Trophoblast cell (in vitro differentiated cells and primary cell): ENCODE results near the gene SHROOM1.

Experiments used
- DNase-seq, 2 donors: peaks; one replicate each; pipeline ENCODE4 v3.0.0-alpha.2; 2016
- H2AFZ ChIP-seq: 2 replicates; pipeline ENCODE4 v1.6.1; 2013; ENCODE audit warnings: low read length, moderate library complexity, mild to moderate bottlenecking; ENCODE audit not compliant: insufficient read depth, poor library complexity
- H2AK5ac ChIP-seq: 2 replicates; pipeline ENCODE4 v1.6.1; 2013; ENCODE audit warnings: mild to moderate bottlenecking, low read length
- H2BK120ac ChIP-seq: 2 replicates; pipeline ENCODE4 v1.6.1; 2013; ENCODE audit warnings: low read length, mild to moderate bottlenecking, moderate library complexity; ENCODE audit not compliant: insufficient read depth, poor library complexity
- H2BK12ac ChIP-seq: 2 replicates; pipeline ENCODE4 v1.6.1; 2013; ENCODE audit warnings: mild to moderate bottlenecking, low read length, moderate library complexity
- H2BK5ac ChIP-seq: 2 replicates; pipeline ENCODE4 v1.6.1; 2013; ENCODE audit warnings: low read length, low read depth, moderate library complexity, mild to moderate bottlenecking; ENCODE audit not compliant: poor library complexity
- H3K14ac ChIP-seq: 2 replicates; pipeline ENCODE4 v1.6.1; 2013; ENCODE audit warnings: mild to moderate bottlenecking, low read length
- H3K18ac ChIP-seq: 2 replicates; pipeline ENCODE4 v1.6.1; 2013; ENCODE audit warnings: mild to moderate bottlenecking, low read length
- H3K23ac ChIP-seq: 2 replicates; pipeline ENCODE4 v1.6.1; 2013; ENCODE audit warnings: low read length
- H3K27ac ChIP-seq: 2 replicates; pipeline ENCODE4 v1.5.1; 2013; ENCODE audit warnings: low read depth, mild to moderate bottlenecking, inconsistent platforms, low read length, moderate library complexity
- H3K27me3 ChIP-seq: 2 replicates; pipeline ENCODE4 v1.6.1; 2013; ENCODE audit warnings: inconsistent platforms, mild to moderate bottlenecking, low read length, moderate library complexity; ENCODE audit not compliant: insufficient read depth
- H3K36me3 ChIP-seq, 2 experiments: 1 replicate in 1 of 2; 2 replicates in 1 of 2; pipeline ENCODE4 v1.6.1; 2013; ENCODE audit warnings: low read length in 2 of 2, mild to moderate bottlenecking in 2 of 2, moderate library complexity in 1 of 2; ENCODE audit not compliant: insufficient read depth in 2 of 2, control insufficient read depth in 1 of 2
- H3K4ac ChIP-seq: 2 replicates; pipeline ENCODE4 v1.6.1; 2013; ENCODE audit warnings: low read depth, mild to moderate bottlenecking, low read length, moderate library complexity
- H3K4me1 ChIP-seq, 2 experiments: 1 replicate in 1 of 2; 2 replicates in 1 of 2; pipeline ENCODE4 v1.6.1; 2013; ENCODE audit warnings: low read length in 2 of 2, mild to moderate bottlenecking in 2 of 2, moderate library complexity in 1 of 2; ENCODE audit not compliant: insufficient read depth in 2 of 2, control insufficient read depth in 1 of 2
- H3K4me2 ChIP-seq: 2 replicates; pipeline ENCODE4 v1.6.1; 2013; ENCODE audit warnings: inconsistent platforms, mild to moderate bottlenecking, low read length, moderate library complexity
- H3K4me3 ChIP-seq: 2 replicates; pipeline ENCODE4 v1.5.1; 2013; ENCODE audit warnings: mild to moderate bottlenecking, low read depth, low read length, inconsistent platforms
- H3K79me1 ChIP-seq: one replicate; pipeline ENCODE4 v1.6.1; 2013; ENCODE audit warnings: low read length
- H3K79me2 ChIP-seq: 2 replicates; pipeline ENCODE4 v1.6.1; 2013; ENCODE audit warnings: low read length, mild to moderate bottlenecking; ENCODE audit not compliant: control insufficient read depth, insufficient read depth, poor library complexity
- H3K9ac ChIP-seq: 2 replicates; pipeline ENCODE4 v1.6.1; 2013; ENCODE audit warnings: mild to moderate bottlenecking, low read length
- H3K9me3 ChIP-seq: 2 replicates; pipeline ENCODE4 v1.6.1; 2013; ENCODE audit warnings: low read depth, mild to moderate bottlenecking, control low read depth, inconsistent platforms, low read length; ENCODE audit not compliant: insufficient read depth
- H4K12ac ChIP-seq: 2 replicates; pipeline ENCODE4 v1.6.1; 2013; ENCODE audit warnings: low read depth, mild to moderate bottlenecking, low read length, moderate library complexity
- H4K8ac ChIP-seq: 2 replicates; pipeline ENCODE4 v1.6.1; 2013; ENCODE audit warnings: low read depth, mild to moderate bottlenecking, low read length, moderate library complexity
- H4K91ac ChIP-seq: one replicate; pipeline ENCODE4 v1.6.1; 2013; ENCODE audit warnings: low read depth, mild to moderate bottlenecking, low read length, moderate library complexity
- WGBS: extraction: QIAGEN DNeasy Blood & Tissue Kit; methylation state at CpG from one replicate; pipeline ENCODE4 v1.1.7; 2013; ENCODE audit warnings: missing lambda C conversion rate; ENCODE audit not compliant: insufficient read length, insufficient coverage; ENCODE audit errors: extremely low coverage; 5-methylcytosine and 5-hydroxymethylcytosine counted together

The SHROOM1 gene

DNA sequence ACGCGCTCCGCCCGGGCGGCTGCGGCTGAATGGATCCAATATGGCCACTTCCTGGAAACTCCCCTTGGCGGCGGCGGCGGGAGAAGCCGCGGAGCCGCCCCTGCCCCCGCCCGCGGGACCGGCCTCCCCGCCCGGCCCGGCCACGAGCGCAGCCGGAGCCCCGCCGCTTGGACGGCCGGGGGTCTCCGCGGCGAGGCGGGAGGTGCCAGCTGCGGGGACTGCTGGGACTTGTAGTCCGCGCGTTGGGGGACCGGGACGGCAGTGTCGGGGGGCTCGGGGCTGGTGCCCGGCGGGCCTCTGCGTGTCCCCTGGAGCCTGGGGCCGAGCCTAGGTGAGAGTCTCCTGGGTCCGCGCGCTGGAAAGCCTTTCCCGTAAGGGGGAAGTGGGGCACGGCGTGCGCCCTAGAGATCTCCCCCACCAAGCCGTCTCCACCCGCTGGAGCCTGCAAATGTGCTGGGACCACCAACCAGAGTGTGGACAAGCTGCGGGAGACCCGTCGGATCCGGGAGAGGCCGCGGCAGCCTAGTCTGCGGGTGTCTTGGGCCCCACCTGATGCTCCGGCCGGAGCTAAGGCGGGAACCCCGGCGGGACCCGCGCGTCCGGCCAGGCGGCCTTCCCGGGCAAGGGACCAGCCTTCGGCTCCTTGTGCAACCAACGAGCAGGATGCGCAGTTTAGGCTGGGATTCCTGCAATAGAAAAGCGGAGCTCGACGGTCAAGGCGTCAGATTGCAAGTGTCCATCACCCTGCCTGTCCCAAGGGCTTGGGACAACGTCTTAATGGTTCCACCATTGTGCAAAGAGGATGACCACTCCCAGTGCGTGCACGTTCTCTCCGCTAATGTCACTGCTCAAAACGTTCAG is 53.0 kb downstream of the SHROOM1 start, which contains the start of gene SEPTIN8:
SEPTIN8 (minus strand) TSS at position 31 of the 861 bp plus-strand sequence. CDS start 102 bp downstream, outside the sequence.
- peaks cover 13 to 16% of the 10 kb centered on the region in 2 experiments for H3K36me3 ChIP-seq
- peak within 1 kb of the TSS; percentile 99 for H4K91ac ChIP-seq
- peak within 1 kb of the TSS; percentile 81 for H2BK12ac ChIP-seq
- H3K9ac ChIP-seq: peak within 1 kb of the TSS; percentile 93
- H3K27ac ChIP-seq: peak within 1 kb of the TSS; percentile 97
- peak within 1 kb of the TSS; percentile 76 for H2AFZ ChIP-seq
- peak within 1 kb of the TSS; percentile 93 for H3K4me2 ChIP-seq
- H3K9me3 ChIP-seq: no peaks in the 10 kb centered on the region
- no peak within 1 kb of the TSS for H3K23ac ChIP-seq
- peak within 1 kb of the TSS; percentile 84 for H3K4me3 ChIP-seq
- peak within 1 kb of the TSS; percentile 45 for H2AK5ac ChIP-seq
- WGBS: no CpG with 5 or more reads among the region's 82 CpGs
- H4K12ac ChIP-seq: peak within 1 kb of the TSS; percentile 43
- H3K79me2 ChIP-seq: peaks cover 50% of the 10 kb centered on the region
- peak; percentile 27 to 61 for DNase-seq
- H3K27me3 ChIP-seq: no peaks in the 10 kb centered on the region
- peak within 1 kb of the TSS; percentile 91 for H3K4ac ChIP-seq
- peaks cover 38 to 42% of the 10 kb centered on the region in 2 experiments for H3K4me1 ChIP-seq
- H3K14ac ChIP-seq: peak within 1 kb of the TSS; percentile 98
- H3K79me1 ChIP-seq: peaks cover 58% of the 10 kb centered on the region
- H3K18ac ChIP-seq: peak within 1 kb of the TSS; percentile 98
- peak within 1 kb of the TSS; percentile 87 for H2BK120ac ChIP-seq
- H4K8ac ChIP-seq: peak within 1 kb of the TSS; percentile 88
- peak within 1 kb of the TSS; percentile 74 for H2BK5ac ChIP-seq

GRCh38 chr5:132776938-132777208 is 53.6 kb downstream of the SHROOM1 start:
- H3K36me3 ChIP-seq: peaks cover 13 to 18% of the 10 kb centered on the region in 2 experiments

GRCh38 chr5:132776131-132776937 is 54.1 kb downstream of the SHROOM1 start:
- peak overlapping the region; percentile 88 for H4K8ac ChIP-seq

More at GRCh38 chr5:132776938-132777208, 53.6 kb downstream of the SHROOM1 start:
- DNase-seq: no peak
- H3K79me1 ChIP-seq: peaks cover 59% of the 10 kb centered on the region
- H4K12ac ChIP-seq: peak overlapping the region; percentile 43
- peaks cover 54% of the 10 kb centered on the region for H3K79me2 ChIP-seq
- H3K4me1 ChIP-seq: peaks cover 39 to 42% of the 10 kb centered on the region in 2 experiments
- H3K18ac ChIP-seq: peak overlapping the region; percentile 98
- no peaks in the 10 kb centered on the region for H3K9me3 ChIP-seq
- peak overlapping the region; percentile 78 for H3K4ac ChIP-seq
- peak overlapping the region; percentile 84 for H3K4me3 ChIP-seq
- H4K8ac ChIP-seq: peak overlapping the region; percentile 88
- peak overlapping the region; percentile 40 for H3K14ac ChIP-seq
- no CpG with 5 or more reads among the region's 40 CpGs for WGBS
- peak overlapping the region; percentile 97 for H3K27ac ChIP-seq
- no peaks in the 10 kb centered on the region for H3K27me3 ChIP-seq
- peak overlapping the region; percentile 27 for H2AFZ ChIP-seq
- H2BK120ac ChIP-seq: peak overlapping the region; percentile 56
- peak overlapping the region; percentile 7 for H2BK12ac ChIP-seq
- H4K91ac ChIP-seq: peak overlapping the region; percentile 99
- peak overlapping the region; percentile 74 for H2BK5ac ChIP-seq
- H3K9ac ChIP-seq: peak overlapping the region; percentile 93
- H2AK5ac ChIP-seq: peak overlapping the region; percentile 45
- H3K23ac ChIP-seq: no peak overlapping the region
- H3K4me2 ChIP-seq: peak overlapping the region; percentile 93

DNA sequence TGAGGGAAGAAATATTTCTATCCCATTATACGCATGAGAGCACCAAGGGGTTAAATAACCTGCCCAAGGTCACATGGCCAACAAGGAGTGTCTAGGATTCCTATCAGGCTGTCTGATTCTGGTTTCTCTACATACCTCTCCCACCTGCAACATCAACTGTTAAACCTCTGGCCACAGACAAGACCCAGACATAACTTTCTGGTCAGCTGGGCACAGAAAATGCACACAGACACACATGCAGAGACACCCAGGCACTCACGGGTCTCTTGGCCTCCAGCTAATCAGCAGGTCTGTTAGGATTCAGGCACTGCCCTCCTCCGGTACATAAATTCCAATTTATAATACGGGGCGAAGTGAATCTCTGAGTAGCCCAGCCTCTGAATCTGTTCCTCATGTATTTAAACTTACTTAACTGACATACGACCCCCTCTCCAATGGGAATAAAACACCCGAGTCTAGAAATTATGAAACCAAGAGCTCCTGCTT is 54.9 kb downstream of the SHROOM1 start:
- peaks cover 14 to 18% of the 10 kb centered on the region in 2 experiments for H3K36me3 ChIP-seq
- no CpG with 5 or more reads among the region's 7 CpGs for WGBS
- H3K79me2 ChIP-seq: peaks cover 65% of the 10 kb centered on the region
- no peak overlapping the region for H3K18ac ChIP-seq
- H3K4ac ChIP-seq: peak overlapping the region; percentile 99
- H3K4me2 ChIP-seq: peak overlapping the region; percentile 59
- no peak overlapping the region for H3K14ac ChIP-seq
- H2AK5ac ChIP-seq: no peak overlapping the region
- H3K9ac ChIP-seq: no peak overlapping the region
- H4K8ac ChIP-seq: no peak overlapping the region
- H2BK12ac ChIP-seq: no peak overlapping the region
- peak overlapping the region; percentile 94 for H4K91ac ChIP-seq
- no peak overlapping the region for H4K12ac ChIP-seq
- H3K79me1 ChIP-seq: peaks cover 68% of the 10 kb centered on the region
- H3K27me3 ChIP-seq: no peaks in the 10 kb centered on the region
- H3K27ac ChIP-seq: peak overlapping the region; percentile 97
- no peak overlapping the region for H3K4me3 ChIP-seq
- H3K9me3 ChIP-seq: no peaks in the 10 kb centered on the region
- DNase-seq: peak; percentile 90 to 91
- H2BK120ac ChIP-seq: no peak overlapping the region
- H2BK5ac ChIP-seq: no peak overlapping the region
- no peak overlapping the region for H2AFZ ChIP-seq
- H3K4me1 ChIP-seq: peaks cover 50 to 55% of the 10 kb centered on the region in 2 experiments
- no peak overlapping the region for H3K23ac ChIP-seq

More at GRCh38 chr5:132776131-132776937, 54.1 kb downstream of the SHROOM1 start:
- WGBS: no CpG with 5 or more reads among the region's 39 CpGs
- Histone ChIP-seq H2BK5ac (peak overlapping the region; percentile 74), H2BK12ac (peak overlapping the region; percentile 7), H3K79me2 (peaks cover 57% of the 10 kb centered on the region), H3K4me2 (peak overlapping the region; percentile 93), H3K18ac (peak overlapping the region; percentile 98), H2AK5ac (peak overlapping the region; percentile 45), H4K12ac (peak overlapping the region; percentile 43), H3K79me1 (peaks cover 60% of the 10 kb centered on the region), H4K91ac (peak overlapping the region; percentile 99), H2AFZ (peak overlapping the region; percentile 27), H3K23ac (no peak overlapping the region), H3K27me3 (no peaks in the 10 kb centered on the region), H3K14ac (peak overlapping the region; percentile 40), H3K4me1 (peaks cover 42 to 47% of the 10 kb centered on the region in 2 experiments), H2BK120ac (peak overlapping the region; percentile 56), H3K9ac (peak overlapping the region; percentile 93), H3K4ac (peak overlapping the region; percentile 78), H3K4me3 (peak overlapping the region; percentile 84), H3K27ac (peak overlapping the region; percentile 97), H3K36me3 (peaks cover 13 to 18% of the 10 kb centered on the region in 2 experiments), H3K9me3 (no peaks in the 10 kb centered on the region)
- DNase-seq: peak; percentile 34 to 57
